ENCODE results near the gene FOXN3.

The FOXN3 gene, protein sequence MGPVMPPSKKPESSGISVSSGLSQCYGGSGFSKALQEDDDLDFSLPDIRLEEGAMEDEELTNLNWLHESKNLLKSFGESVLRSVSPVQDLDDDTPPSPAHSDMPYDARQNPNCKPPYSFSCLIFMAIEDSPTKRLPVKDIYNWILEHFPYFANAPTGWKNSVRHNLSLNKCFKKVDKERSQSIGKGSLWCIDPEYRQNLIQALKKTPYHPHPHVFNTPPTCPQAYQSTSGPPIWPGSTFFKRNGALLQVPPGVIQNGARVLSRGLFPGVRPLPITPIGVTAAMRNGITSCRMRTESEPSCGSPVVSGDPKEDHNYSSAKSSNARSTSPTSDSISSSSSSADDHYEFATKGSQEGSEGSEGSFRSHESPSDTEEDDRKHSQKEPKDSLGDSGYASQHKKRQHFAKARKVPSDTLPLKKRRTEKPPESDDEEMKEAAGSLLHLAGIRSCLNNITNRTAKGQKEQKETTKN

GRCh38 chr14:89417091-89417464 is at the start of gene FOXN3:
TSS of gene FOXN3 (minus strand) at chr14:89417233. CDS start at chr14:89412476, 4,757 bp downstream.
- peak; percentile 78 for DNase-seq (ENCODE audit: low read depth)

DNA sequence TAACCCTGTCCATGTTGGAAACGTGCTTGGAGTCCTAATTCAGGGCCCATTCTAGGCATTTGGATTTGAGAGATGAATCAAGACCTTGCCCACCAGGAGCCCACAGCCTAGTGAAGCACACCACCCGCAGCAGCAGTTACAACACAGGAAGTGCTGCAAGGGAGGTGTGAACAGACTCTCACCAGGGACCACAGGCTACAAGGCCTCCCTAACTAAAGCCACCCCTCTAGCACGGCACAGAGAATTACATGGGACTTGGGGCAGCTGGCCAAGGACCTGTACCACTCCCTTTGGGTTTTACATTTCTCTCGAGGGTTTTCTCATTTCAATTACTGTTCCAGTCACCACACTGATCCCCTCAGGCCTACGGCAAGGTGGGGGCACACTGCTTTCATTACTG is 49.5 kb upstream of the FOXN3 start:
- peak; percentile 48 for DNase-seq (ENCODE audit: low read depth)

DNA sequence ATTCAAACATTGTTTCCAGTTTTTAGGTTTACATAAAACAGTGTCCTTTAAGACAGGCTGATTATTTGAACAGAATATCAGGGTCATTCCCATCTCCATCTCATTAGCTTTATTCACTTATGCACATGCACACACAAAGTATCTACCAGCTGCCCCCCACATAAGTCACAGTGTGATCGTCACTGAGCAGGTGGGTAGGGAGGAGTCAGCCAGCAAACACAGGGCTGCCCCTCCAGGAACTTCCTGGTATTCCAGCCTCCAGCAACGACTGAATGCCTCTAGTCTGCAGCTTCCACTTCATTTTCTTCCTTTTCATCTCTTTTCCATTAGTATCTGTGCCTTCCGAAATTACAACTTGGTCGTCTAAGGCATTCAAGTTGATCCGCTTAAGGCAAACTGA is 48.8 kb upstream of the FOXN3 start:
- no peak for DNase-seq (ENCODE audit: low read depth)

DNA sequence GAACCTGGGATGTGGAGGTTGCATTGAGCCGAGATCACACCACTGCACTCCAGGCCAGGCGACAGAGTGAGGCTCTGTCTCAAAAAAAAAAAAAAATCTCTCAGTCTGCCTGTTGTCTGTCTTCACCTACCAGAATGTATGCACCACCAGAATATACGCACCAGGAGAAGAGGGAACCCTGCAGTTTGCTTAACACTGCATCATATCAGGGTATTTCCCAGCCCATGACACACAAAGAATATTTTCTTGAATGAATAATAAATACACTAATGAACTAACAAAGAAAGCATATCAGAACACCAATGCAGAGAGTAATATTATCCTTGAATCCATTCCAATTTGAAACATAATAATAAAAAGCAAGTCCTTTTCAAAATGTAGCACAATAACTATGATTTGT is 44.2 kb upstream of the FOXN3 start:
- no peak for DNase-seq (ENCODE audit: low read depth)

- DNase-seq (ENCODE audit: low read depth): no peak
Observed at GRCh38 chr14:89458713-89459420, 41.8 kb upstream of the FOXN3 start.

GRCh38 chr14:89457007-89457406 is 40.0 kb upstream of the FOXN3 start:
- DNase-seq (ENCODE audit: low read depth): no peak

DNA sequence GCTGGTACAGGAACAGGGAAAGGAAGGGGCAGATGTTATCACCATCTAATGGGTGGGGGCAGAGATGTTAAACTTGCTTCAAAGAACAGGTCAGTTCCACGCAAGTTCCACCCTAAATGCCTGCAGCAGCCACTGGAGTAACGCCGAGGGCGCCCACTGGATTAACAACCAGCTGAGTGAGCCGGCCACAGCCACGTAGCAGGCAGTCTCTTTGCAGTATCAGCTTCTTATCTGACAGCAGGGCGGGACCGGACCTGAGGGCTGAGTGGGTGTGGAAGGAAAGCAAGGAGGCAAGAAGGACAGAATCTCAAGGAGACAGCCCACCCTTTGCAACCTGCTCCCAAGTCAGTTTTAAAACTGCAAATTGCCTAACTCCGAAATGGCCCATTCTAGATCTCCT is 38.4 kb upstream of the FOXN3 start:
- no peak for DNase-seq (ENCODE audit: low read depth)

DNA sequence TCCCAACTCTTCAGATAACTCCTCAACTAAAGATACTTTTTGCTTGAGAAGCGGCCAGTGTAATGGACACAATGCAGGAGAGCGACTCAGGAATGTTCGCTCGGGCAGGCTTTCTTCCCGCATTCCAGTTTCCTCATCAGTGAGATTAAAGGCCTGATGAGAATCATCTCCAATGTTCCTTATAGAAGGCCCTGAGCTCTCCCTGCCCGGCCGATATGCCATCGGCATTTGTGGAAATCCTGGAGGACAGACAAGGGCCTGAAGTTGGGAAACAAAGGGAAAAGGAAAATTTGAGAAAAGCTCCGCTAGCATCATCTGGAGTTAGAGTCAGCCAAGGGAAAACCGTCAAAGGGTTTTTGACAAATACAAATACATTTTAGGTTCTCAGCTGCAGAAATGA is 38.0 kb upstream of the FOXN3 start:
- DNase-seq (ENCODE audit: low read depth): no peak

DNA sequence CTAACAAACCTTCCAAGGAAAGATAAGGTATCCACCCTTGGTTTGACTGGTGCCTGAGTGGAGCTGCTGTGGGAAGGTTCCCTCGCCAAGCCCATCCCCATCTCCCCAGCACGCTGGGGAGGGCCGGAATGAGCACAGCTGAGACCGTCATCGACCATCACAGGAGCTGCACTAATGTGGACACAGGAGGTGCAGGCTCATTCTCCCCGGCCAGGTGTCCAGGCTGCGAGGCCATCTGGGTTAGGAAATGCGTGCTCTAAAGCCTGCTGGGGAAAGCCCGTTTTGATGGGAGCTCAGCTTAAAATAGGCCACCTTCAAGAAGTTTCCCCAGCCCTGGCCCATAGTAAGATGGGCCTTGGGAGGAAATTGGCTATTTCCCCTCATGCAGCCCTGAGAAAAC is 35.2 kb upstream of the FOXN3 start:
- no peak for DNase-seq (ENCODE audit: low read depth)

DNA sequence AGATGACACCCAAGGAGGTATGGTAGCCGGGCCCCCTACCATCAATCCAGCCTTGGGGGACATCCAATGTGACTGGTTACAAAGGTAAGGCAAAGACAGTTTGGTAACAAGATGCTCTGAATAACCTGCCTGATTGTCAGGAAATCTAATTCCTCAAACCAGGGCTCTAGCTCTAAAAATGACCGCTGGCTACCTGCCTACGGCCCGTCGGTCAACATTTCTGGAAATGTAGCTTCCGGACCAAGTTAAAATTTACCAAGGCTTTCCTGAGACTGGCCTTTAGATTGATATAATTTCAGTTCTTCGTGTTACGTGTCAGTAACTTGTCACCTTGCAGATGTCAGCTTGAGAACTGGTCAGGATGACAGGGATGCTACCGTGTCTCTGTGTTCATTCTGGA is 34.2 kb upstream of the FOXN3 start:
- no peak for DNase-seq (ENCODE audit: low read depth)

- DNase-seq (ENCODE audit: low read depth): no peak
Observed at GRCh38 chr14:89447182-89447944, 30.3 kb upstream of the FOXN3 start.

- DNase-seq (ENCODE audit: low read depth): peak; percentile 26
Observed at GRCh38 chr14:89445273-89445973, 28.4 kb upstream of the FOXN3 start.

- DNase-seq (ENCODE audit: low read depth): no peak
Observed at GRCh38 chr14:89444516-89445125, 27.6 kb upstream of the FOXN3 start.

GRCh38 chr14:89444044-89444443 is 27.0 kb upstream of the FOXN3 start:
- no peak for DNase-seq (ENCODE audit: low read depth)

- DNase-seq (ENCODE audit: low read depth): no peak
Observed at GRCh38 chr14:89443042-89443629, 26.1 kb upstream of the FOXN3 start.

DNA sequence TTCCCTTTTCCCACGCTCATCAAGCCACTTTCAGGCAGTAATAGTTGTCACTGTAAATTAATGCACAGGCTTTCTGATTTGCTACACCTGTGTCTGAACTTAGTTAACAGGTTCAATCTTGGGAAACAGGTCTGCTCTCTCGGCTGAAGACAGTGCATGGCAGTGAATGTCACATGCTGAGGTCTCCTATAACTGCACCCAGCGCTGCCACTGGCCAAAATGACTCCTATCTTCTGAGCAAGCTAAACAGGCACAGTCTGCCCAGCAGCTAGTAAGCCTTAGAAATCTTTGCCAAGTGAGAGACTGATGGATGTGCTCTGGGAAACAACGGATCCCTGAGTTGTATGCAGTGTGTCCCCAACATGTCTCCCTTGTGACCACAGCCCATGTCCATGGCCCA is 25.2 kb upstream of the FOXN3 start:
- DNase-seq (ENCODE audit: low read depth): no peak

GRCh38 chr14:89440986-89441909 is 24.2 kb upstream of the FOXN3 start:
- DNase-seq (ENCODE audit: low read depth): no peak

DNA sequence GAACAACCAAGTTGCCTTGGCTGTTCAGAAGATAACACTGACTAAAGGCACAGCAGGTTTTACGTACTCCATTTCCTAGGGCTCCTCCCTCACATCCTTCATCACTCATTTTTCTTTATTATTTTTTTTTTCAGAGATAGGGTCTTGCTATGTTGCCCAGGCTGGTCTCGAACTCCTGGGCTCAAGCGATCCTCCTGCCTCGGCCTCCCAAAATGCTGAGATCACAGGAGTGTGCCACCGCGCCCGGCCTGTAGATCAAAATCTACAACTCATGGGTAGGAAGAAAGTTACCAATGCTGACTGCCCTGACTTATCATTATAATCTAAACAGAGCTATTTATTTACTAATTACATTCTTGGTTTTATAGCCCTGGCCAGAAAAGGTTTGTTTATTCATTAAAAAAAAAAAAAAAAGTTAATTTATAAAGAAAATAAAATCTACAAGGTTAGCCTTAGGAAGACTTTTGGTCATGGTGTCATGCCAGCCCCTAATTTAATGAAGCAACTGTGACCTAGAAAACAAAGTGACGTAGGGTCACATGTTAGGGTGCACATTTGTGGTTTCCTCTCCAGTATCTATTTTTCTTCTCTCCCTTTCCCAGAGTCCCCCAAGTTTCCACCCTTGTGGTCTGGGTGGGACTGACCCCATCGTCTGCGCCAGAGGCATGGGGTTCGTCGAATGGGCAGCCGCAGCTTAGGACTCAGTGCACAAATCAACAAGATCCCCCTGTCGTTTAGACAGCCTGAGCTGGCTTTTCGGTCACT is 19.0 kb upstream of the FOXN3 start:
- no peak for DNase-seq (ENCODE audit: low read depth)

DNA sequence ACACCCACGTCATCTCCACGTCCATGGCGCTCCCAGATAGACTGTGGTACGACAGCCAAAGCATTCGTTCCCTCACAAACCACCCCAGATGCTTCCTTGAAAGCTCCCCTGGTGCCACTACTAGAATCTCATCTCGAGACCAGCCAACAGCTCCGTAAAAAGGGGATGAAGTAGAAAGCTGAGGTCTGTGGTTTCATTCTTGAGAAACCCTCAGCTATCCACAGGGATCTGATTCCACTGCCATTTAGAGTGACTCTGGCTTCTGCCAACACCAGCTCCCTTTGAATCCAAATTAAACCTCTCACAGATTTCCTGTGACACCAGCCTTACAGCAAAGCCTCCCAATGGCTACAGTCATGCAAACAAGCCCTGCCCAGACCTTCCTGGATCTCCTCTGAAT is 18.5 kb upstream of the FOXN3 start:
- DNase-seq (ENCODE audit: low read depth): no peak
